PC-3 (cell line): ENCODE data around the gene KIF18A. TPM values are rescaled to one million over a fixed set of nuclear protein-coding genes. Genes with fewer than 3 reads are reported as not detected.

ENCODE experiments used
- ATAC-seq: fragments of 200-7000 bp; cut with Tn5 transposase; 2 replicates; pipeline ENCODE4 v1.9.1; 2020; ENCODE audit warnings: mild to moderate bottlenecking, moderate library complexity
- BruUV-seq: library from RNA; stranded (reverse); fragments of 400-500 nt; replicated peaks from 2 replicates; lab custom pipeline; 2021; lab: Mats Ljungman, UMichigan
- CTCF ChIA-PET: fragments of 300-600 bp; sonication (Branson Sonifier 250); formaldehyde crosslinking; loops from one replicate; lab custom pipeline; 2022; ENCODE audit warnings: antibody characterized with exemption; lab: Charles Lee
- POLR2A ChIA-PET: fragments of 300-600 bp; sonication (Branson Sonifier 250); formaldehyde crosslinking; loops from one replicate; lab custom pipeline; 2022; ENCODE audit warnings: antibody characterized with exemption; ENCODE audit not compliant: unreplicated experiment; lab: Charles Lee
- DNase-seq: peaks from one replicate; pipeline ENCODE4 v3.0.0-alpha.2; 2015
- H2AFZ ChIP-seq: fragments of 300-600 bp; sonication (generic); 2 replicates; pipeline ENCODE4 v1.6.0; 2016; ENCODE audit warnings: antibody characterized with exemption, low read length
- H3F3A ChIP-seq: fragments of 300-600 bp; sonication (generic); one replicate; pipeline ENCODE4 v1.6.0; 2017; ENCODE audit warnings: antibody characterized with exemption, low read length, control low read depth, mild to moderate bottlenecking; ENCODE audit not compliant: unreplicated experiment
- H3K27ac ChIP-seq: fragments of 300-600 bp; sonication (generic); 2 replicates; pipeline ENCODE4 v1.5.1; 2016; ENCODE audit warnings: mild to moderate bottlenecking, low read length
- H3K27me3 ChIP-seq: fragments of 300-600 bp; sonication (generic); 2 replicates; pipeline ENCODE4 v1.6.1; 2016; ENCODE audit warnings: low read length, mixed read lengths
- H3K36me3 ChIP-seq: fragments of 300-600 bp; sonication (generic); 2 replicates; pipeline ENCODE4 v1.6.1; 2016; ENCODE audit warnings: low read depth, mixed run types, low read length, mixed read lengths
- H3K4me1 ChIP-seq: fragments of 300-600 bp; sonication (generic); 2 replicates; pipeline ENCODE4 v1.5.1; 2016; ENCODE audit warnings: low read length; ENCODE audit not compliant: insufficient read depth
- H3K4me2 ChIP-seq: fragments of 300-600 bp; sonication (generic); 2 replicates; pipeline ENCODE4 v1.6.0; 2016; ENCODE audit warnings: low read length
- H3K4me3 ChIP-seq: fragments of 300-600 bp; sonication (generic); 2 replicates; pipeline ENCODE4 v1.5.1; 2016; ENCODE audit warnings: mild to moderate bottlenecking, low read length, mixed read lengths
- H3K79me2 ChIP-seq: fragments of 300-600 bp; sonication (generic); 2 replicates; pipeline ENCODE4 v1.6.1; 2017; ENCODE audit warnings: low read length, mixed read lengths
- H3K9ac ChIP-seq: fragments of 300-600 bp; sonication (generic); 2 replicates; pipeline ENCODE4 v1.6.0; 2016; ENCODE audit warnings: mild to moderate bottlenecking, low read length
- H3K9me2 ChIP-seq: fragments of 300-600 bp; sonication (generic); replicated peaks from 2 replicates; pipeline ENCODE4 v1.6.1; 2016; ENCODE audit warnings: mixed run types, low read length, mixed read lengths
- H3K9me3 ChIP-seq: fragments of 300-600 bp; sonication (generic); 2 replicates; pipeline ENCODE4 v1.6.1; 2016; ENCODE audit warnings: low read length, mixed read lengths
- H4K20me1 ChIP-seq: fragments of 300-600 bp; sonication (generic); 2 replicates; pipeline ENCODE4 v1.6.1; 2016; ENCODE audit warnings: low read length, mixed read lengths
- EZH2 ChIP-seq: fragments of 300-600 bp; sonication (generic); IDR thresholded peaks from one replicate; pipeline ENCODE4 v1.6.1; 2017; ENCODE audit warnings: antibody characterized with exemption, mild to moderate bottlenecking, low read length; ENCODE audit not compliant: unreplicated experiment
- EZH2phosphoT487 ChIP-seq: fragments of 300-600 bp; sonication (generic); IDR thresholded peaks from 2 replicates; pipeline ENCODE4 v1.6.1; 2018; ENCODE audit warnings: mild to moderate bottlenecking, antibody characterized with exemption, low read length, borderline replicate concordance
- intact Hi-C: fragments of 100-400 bp; cut with micrococcal nuclease; formaldehyde crosslinking; loops from 2 replicates; pipeline ENCODE4 v1.9.0; 2023
- total RNA-seq: library from RNA; depleted of rRNA; stranded (reverse); fragments of >200 nt; gene quantifications from 2 replicates; pipeline ENCODE4 v1.2.3, GENCODE V29; 2014
- TF ChIP-seq, protein P1 (sequence below): fragments of 300-600 bp; sonication (generic); conservative IDR thresholded peaks from 2 replicates; pipeline ENCODE4 v1.5.1; 2017; ENCODE audit warnings: antibody characterized with exemption, low read depth, mild to moderate bottlenecking, low read length

KIF18A gene
- total RNA-seq, 1 experiment from 2014 or later, result 15.3 TPM

DNA sequence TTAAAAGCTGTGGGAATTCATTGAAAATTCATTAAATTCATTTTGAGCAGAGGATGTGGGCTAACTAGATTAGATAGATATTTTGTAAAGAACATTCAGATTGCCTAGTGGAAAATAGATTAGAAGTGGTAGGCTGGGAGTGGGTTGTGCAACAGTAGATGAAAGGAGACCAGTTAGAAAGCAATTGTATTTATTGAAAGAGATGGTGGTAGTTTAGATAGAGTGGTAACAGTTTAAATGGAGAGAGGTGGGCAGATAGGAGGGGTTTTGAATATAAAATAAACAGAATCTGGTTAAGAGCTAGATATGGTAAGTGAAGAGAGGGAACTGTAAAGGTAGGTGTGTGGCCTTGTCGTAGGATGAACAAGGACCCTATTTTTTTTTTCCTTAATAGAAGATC, 34.8 kb upstream of the KIF18A start:
- Histone ChIP-seq H3K79me2 (no peaks in the 10 kb centered on the region), H3K36me3 (peaks cover 12% of the 10 kb centered on the region; the same call in 1 of the 2 replicates), H3K4me1 (peaks cover 22% of the 10 kb centered on the region), H3F3A (no peaks in the 10 kb centered on the region), H4K20me1 (no peaks in the 10 kb centered on the region), H3K27ac (no peak overlapping the region), H2AFZ (no peak overlapping the region), H3K4me2 (no peak overlapping the region), H3K9ac (no peak overlapping the region), H3K9me3 (no peaks in the 10 kb centered on the region), H3K4me3 (no peak overlapping the region), H3K27me3 (no peaks in the 10 kb centered on the region), H3K9me2 (no peaks in the 10 kb centered on the region)
- intact Hi-C loops, result no loop called here
- ChIA-PET POLR2A (no interaction called here), CTCF (no interaction called here)
- TF ChIP-seq, protein P1, sequence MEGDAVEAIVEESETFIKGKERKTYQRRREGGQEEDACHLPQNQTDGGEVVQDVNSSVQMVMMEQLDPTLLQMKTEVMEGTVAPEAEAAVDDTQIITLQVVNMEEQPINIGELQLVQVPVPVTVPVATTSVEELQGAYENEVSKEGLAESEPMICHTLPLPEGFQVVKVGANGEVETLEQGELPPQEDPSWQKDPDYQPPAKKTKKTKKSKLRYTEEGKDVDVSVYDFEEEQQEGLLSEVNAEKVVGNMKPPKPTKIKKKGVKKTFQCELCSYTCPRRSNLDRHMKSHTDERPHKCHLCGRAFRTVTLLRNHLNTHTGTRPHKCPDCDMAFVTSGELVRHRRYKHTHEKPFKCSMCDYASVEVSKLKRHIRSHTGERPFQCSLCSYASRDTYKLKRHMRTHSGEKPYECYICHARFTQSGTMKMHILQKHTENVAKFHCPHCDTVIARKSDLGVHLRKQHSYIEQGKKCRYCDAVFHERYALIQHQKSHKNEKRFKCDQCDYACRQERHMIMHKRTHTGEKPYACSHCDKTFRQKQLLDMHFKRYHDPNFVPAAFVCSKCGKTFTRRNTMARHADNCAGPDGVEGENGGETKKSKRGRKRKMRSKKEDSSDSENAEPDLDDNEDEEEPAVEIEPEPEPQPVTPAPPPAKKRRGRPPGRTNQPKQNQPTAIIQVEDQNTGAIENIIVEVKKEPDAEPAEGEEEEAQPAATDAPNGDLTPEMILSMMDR, result no peak
- TF ChIP-seq EZH2 (no peak), EZH2phosphoT487 (no peak)
- no TSS peak for BruUV-seq
- ATAC-seq, result no peak
- no peak for DNase-seq

DNA sequence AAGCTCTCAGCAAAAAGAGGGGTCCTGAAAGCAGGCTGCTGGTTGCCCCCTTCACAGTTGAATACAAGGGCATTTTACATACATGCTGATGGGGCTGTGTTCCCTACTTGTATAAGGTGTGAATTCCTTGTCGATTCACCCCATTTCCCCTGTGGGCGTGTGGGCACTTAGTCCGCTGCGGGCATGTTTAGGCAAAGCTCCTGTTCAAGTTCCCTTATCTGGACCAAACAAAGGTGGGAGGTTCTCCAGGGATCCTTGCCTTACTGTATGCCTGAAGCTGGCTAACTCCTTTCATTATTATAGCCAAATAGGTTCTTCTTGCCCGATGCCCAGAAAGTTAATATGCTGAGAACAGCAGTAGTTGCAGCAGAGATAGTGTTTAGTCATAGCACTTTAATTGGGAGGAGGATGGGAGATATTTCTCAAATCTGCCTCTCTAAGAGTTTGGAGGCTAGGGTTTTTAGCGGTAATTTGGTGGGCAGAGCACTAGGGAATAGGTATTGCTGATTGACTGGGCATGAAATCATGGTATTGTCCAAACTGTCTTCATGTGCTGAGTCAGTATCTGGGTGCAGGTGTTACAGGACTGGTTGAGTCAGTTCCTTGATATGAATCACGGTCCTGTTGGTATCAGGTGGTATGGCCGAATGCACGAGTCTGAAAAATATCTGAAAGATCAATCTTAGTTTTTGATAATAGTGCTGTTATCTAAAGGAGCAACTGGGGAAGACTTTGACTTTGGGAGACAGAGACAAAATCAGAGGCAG, 32.9 kb upstream of the KIF18A start:
- DNase-seq, result peak; percentile 84
- POLR2A ChIA-PET, result no interaction called here

More for the DNA sequence above, 32.9 kb upstream of the KIF18A start:
- Histone ChIP-seq H3K9me2 (no peaks in the 10 kb centered on the region), H3K79me2 (no peaks in the 10 kb centered on the region), H2AFZ (0 out of 2 replicates have a peak overlapping the region, but pooled peaks have one; percentile 7), H3K27ac (peak overlapping the region; percentile 55), H3K27me3 (no peaks in the 10 kb centered on the region), H3K4me3 (no peak overlapping the region), H3K4me2 (peak overlapping the region; percentile 11; the same call in 1 of the 2 replicates), H3K9ac (no peak overlapping the region), H4K20me1 (no peaks in the 10 kb centered on the region), H3K4me1 (peaks cover 15% of the 10 kb centered on the region), H3K36me3 (peaks cover 28% of the 10 kb centered on the region; the same call in 1 of the 2 replicates), H3F3A (no peaks in the 10 kb centered on the region), H3K9me3 (0 out of 2 replicates have a peak, but pooled peaks cover 7% of the 10 kb centered on the region)
- CTCF ChIA-PET, result no interaction called here
- peak; percentile 67 for ATAC-seq
- no peak for TF ChIP-seq EZH2
- TF ChIP-seq EZH2phosphoT487, result no peak
- TF ChIP-seq, protein P1, result no peak
- BruUV-seq, result no TSS peak
- intact Hi-C loops, result no loop called here
